Smooth muscle cell (in vitro differentiated cells): Measurements from ENCODE around the gene EIF3F. TPM values are rescaled to one million over a fixed set of nuclear protein-coding genes. Genes with fewer than 3 reads are reported as not detected.

ENCODE experiments used
- DNase-seq: peaks from one replicate; lab custom pipeline; 2025; ENCODE audit not compliant: unreplicated experiment; lab: John Stamatoyannopoulos, UW
- H2AFZ ChIP-seq: fragments of 200-600 bp; sonication (generic); 2 replicates; pipeline ENCODE4 v1.6.0; 2016; ENCODE audit warnings: antibody characterized with exemption, low read depth, mild to moderate bottlenecking
- H3F3A ChIP-seq: fragments of 200-600 bp; sonication (generic); 2 replicates; pipeline ENCODE4 v1.6.0; 2017; ENCODE audit warnings: antibody characterized with exemption, low read depth
- H3K27ac ChIP-seq: fragments of 200-600 bp; sonication (generic); 2 replicates; pipeline ENCODE4 v1.5.1; 2016; ENCODE audit warnings: low read depth, mild to moderate bottlenecking
- H3K27me3 ChIP-seq: fragments of 200-600 bp; sonication (generic); 2 replicates; pipeline ENCODE4 v1.6.1; 2016; ENCODE audit warnings: low read depth, mild to moderate bottlenecking
- H3K36me3 ChIP-seq: fragments of 200-600 bp; sonication (generic); 2 replicates; pipeline ENCODE4 v1.5.1; 2016; ENCODE audit warnings: low read depth
- H3K4me1 ChIP-seq: fragments of 200-600 bp; sonication (generic); 2 replicates; pipeline ENCODE4 v1.5.1; 2016; ENCODE audit warnings: low read depth
- H3K4me2 ChIP-seq: fragments of 200-600 bp; sonication (generic); 2 replicates; pipeline ENCODE4 v1.6.0; 2016; ENCODE audit warnings: mild to moderate bottlenecking
- H3K4me3 ChIP-seq: fragments of 200-600 bp; sonication (generic); 2 replicates; pipeline ENCODE4 v1.5.1; 2016; ENCODE audit warnings: mild to moderate bottlenecking
- H3K79me2 ChIP-seq: fragments of 200-600 bp; sonication (generic); 2 replicates; pipeline ENCODE4 v1.6.0; 2016; ENCODE audit warnings: low read depth, mild to moderate bottlenecking
- H3K9ac ChIP-seq: fragments of 200-600 bp; sonication (generic); 2 replicates; pipeline ENCODE4 v1.6.0; 2016; ENCODE audit warnings: low read depth
- H3K9me3 ChIP-seq: fragments of 200-600 bp; sonication (generic); replicated peaks from 2 replicates; pipeline ENCODE4 v1.5.1; 2016; ENCODE audit warnings: low read depth
- H4K20me1 ChIP-seq: fragments of 200-600 bp; sonication (generic); 2 replicates; pipeline ENCODE4 v1.6.0; 2016; ENCODE audit warnings: low read depth
- WGBS: methylation state at CpG from one replicate; pipeline ENCODE4 v1.1.7; 2016; ENCODE audit warnings: low lambda C conversion rate; 5-methylcytosine and 5-hydroxymethylcytosine counted together
- polyA plus RNA-seq: library from polyadenylated mRNA; unstranded; fragments of >200 nt; fragmentation: Nextera tagmentation; extraction: Ambion mirVana; gene quantifications from 2 replicates; pipeline ENCODE4 v1.2.1, GENCODE V29; 2016
- total RNA-seq: library from RNA; depleted of rRNA; stranded (reverse); fragments of >200 nt; gene quantifications from 2 replicates; pipeline ENCODE4 v1.2.3, GENCODE V29; 2014
- TF ChIP-seq, protein P1 (sequence below): fragments of 200-600 bp; sonication (generic); IDR thresholded peaks from 2 replicates; pipeline ENCODE4 v1.5.1; 2017; ENCODE audit warnings: borderline replicate concordance, mild to moderate bottlenecking, antibody characterized with exemption; ENCODE audit not compliant: insufficient read depth, poor library complexity, severe bottlenecking

Gene EIF3F
- total and polyA plus RNA-seq, 2 experiments from 2014 or later: 148 to 199 TPM

DNA sequence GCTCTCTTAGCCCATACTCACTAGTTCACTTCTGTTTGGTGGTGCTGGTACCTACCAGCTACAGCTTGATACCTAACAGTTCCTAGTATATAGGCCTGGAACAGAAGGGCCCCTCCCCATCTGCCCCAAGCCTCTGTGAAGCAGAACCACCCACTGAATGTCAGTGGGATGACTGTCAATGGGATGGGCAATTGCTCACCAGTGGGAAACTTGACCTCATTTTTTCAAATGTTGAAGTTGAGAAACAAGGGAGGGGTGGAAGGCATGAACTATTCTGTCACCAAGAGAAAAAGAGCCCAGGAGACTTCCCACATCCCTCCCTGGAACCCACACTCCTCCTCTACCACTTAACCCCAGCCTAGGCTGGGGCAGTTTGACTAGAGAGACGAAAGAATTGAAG is 21.8 kb upstream of the EIF3F start, which contains the start of gene NLRP10:
Gene NLRP10, minus strand, starts transcription at position 62 of the 400 bp plus-strand sequence. CDS start 1,952 bp downstream, outside the sequence.
- whole genome bisulfite sequencing: 69% methylated on average over 1 of the region's 1 CpG
- no peak for DNase-seq
- H2AFZ ChIP-seq: no peak within 1 kb of the TSS
- no peaks in the 10 kb centered on the region for H3F3A ChIP-seq
- no peaks in the 10 kb centered on the region for H3K9me3 ChIP-seq
- no peaks in the 10 kb centered on the region for H3K36me3 ChIP-seq
- no peaks in the 10 kb centered on the region for H3K4me1 ChIP-seq
- no peak within 1 kb of the TSS for H3K4me2 ChIP-seq
- TF ChIP-seq, protein P1, sequence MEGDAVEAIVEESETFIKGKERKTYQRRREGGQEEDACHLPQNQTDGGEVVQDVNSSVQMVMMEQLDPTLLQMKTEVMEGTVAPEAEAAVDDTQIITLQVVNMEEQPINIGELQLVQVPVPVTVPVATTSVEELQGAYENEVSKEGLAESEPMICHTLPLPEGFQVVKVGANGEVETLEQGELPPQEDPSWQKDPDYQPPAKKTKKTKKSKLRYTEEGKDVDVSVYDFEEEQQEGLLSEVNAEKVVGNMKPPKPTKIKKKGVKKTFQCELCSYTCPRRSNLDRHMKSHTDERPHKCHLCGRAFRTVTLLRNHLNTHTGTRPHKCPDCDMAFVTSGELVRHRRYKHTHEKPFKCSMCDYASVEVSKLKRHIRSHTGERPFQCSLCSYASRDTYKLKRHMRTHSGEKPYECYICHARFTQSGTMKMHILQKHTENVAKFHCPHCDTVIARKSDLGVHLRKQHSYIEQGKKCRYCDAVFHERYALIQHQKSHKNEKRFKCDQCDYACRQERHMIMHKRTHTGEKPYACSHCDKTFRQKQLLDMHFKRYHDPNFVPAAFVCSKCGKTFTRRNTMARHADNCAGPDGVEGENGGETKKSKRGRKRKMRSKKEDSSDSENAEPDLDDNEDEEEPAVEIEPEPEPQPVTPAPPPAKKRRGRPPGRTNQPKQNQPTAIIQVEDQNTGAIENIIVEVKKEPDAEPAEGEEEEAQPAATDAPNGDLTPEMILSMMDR: no peak
- H3K9ac ChIP-seq: no peak within 1 kb of the TSS
- no peaks in the 10 kb centered on the region for H3K79me2 ChIP-seq
- H4K20me1 ChIP-seq: no peaks in the 10 kb centered on the region
- H3K4me3 ChIP-seq: no peak within 1 kb of the TSS
- H3K27ac ChIP-seq: peak within 1 kb of the TSS; percentile 44
- no peaks in the 10 kb centered on the region for H3K27me3 ChIP-seq

DNA sequence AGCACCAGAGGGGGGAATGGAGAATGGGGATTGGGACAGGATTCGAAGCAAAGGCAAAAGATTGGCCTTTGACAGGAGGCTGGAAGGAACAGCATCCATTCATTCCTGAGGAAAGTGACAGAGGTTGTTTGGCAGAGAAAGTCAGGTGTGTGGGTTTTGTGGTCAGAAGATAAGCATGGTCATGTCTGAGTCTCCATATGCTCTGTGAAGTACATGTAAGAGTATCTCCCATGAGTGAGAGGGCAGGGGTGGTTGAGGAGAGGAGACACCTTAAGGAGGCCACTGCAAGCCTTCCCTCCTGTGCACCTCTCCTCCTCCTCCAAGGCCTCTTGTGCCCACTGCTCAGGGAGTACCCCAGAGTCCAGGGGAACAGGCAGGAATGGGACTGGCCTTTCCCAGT is 20.0 kb upstream of the EIF3F start:
- no peaks in the 10 kb centered on the region for H3F3A ChIP-seq
- no peaks in the 10 kb centered on the region for H3K4me1 ChIP-seq
- no peaks in the 10 kb centered on the region for H3K79me2 ChIP-seq
- no peak for DNase-seq
- WGBS: 92% methylated on average over 1 of the region's 1 CpG
- TF ChIP-seq, protein P1: no peak
- H3K9me3 ChIP-seq: no peaks in the 10 kb centered on the region
- no peaks in the 10 kb centered on the region for H4K20me1 ChIP-seq
- H3K36me3 ChIP-seq: no peaks in the 10 kb centered on the region
- H3K4me3 ChIP-seq: no peak overlapping the region
- H3K4me2 ChIP-seq: no peak overlapping the region
- no peaks in the 10 kb centered on the region for H3K27me3 ChIP-seq
- H3K27ac ChIP-seq: no peak overlapping the region
- no peak overlapping the region for H2AFZ ChIP-seq
- no peak overlapping the region for H3K9ac ChIP-seq

DNA sequence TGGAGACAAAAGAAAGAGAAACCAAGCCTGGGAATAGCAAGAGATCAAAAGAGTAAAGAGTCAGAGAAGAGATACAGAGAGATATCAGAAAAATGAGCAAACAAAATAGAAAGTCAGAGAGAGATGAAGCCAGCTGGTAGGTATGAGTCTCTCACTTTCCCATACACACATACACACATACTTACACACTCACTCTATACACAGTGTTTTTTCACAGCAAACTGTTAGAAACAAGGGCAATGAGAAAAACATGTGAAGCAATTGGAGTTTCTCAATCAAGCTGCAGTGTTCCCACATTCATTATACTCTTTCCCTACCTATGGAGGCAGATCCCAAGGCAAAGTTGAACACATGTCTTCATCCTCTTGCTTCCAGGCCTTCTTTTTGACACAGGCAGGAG is 19.3 kb upstream of the EIF3F start:
- Histone ChIP-seq H3K27me3 (no peaks in the 10 kb centered on the region), H3K4me2 (no peak overlapping the region), H3K4me1 (no peaks in the 10 kb centered on the region), H4K20me1 (no peaks in the 10 kb centered on the region), H3F3A (no peaks in the 10 kb centered on the region), H2AFZ (no peak overlapping the region), H3K4me3 (no peak overlapping the region), H3K9ac (no peak overlapping the region), H3K36me3 (no peaks in the 10 kb centered on the region), H3K79me2 (no peaks in the 10 kb centered on the region), H3K27ac (no peak overlapping the region), H3K9me3 (no peaks in the 10 kb centered on the region)
- TF ChIP-seq, protein P1: no peak
- DNase-seq: no peak

DNA sequence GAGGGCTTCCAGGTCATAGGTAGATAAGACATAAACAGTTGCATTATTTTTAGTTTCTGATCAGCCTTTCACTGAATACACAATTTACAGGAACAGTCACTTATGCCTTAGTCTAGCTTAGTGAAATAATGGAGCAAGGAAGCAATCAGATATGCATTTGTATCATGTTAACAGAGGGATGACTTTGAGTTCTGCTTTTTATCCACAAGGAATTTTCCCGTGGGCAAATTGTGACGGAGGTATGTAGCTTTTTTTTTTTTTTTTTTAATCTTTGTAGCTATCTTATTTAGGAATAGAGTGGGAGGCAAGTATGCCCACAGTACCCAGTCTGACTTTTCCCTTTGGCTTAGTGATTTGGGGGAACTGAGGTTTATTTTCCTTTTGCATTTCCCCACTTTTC is 18.5 kb upstream of the EIF3F start:
- DNase-seq: no peak
- peak overlapping the region; percentile 19 for H3K27ac ChIP-seq
- no peak overlapping the region for H3K4me3 ChIP-seq
- 27% methylated on average over 2 of the region's 2 CpGs for WGBS
- H4K20me1 ChIP-seq: no peaks in the 10 kb centered on the region
- no peaks in the 10 kb centered on the region for H3K79me2 ChIP-seq
- H3F3A ChIP-seq: no peaks in the 10 kb centered on the region
- no peaks in the 10 kb centered on the region for H3K27me3 ChIP-seq
- H3K4me1 ChIP-seq: no peaks in the 10 kb centered on the region
- H3K4me2 ChIP-seq: no peak overlapping the region
- peak overlapping the region; percentile 29 for H2AFZ ChIP-seq
- TF ChIP-seq, protein P1: no peak
- H3K9me3 ChIP-seq: no peaks in the 10 kb centered on the region
- no peak overlapping the region for H3K9ac ChIP-seq
- H3K36me3 ChIP-seq: no peaks in the 10 kb centered on the region
